ENCODE results near the gene KCNH1. TPM values are rescaled to one million over a fixed set of nuclear protein-coding genes. Genes with fewer than 3 reads are reported as not detected.

KCNH1 gene
- polyA plus RNA-seq, 1 of the 3 experiments (the other 2 are of a cell fraction), result 0.08 TPM

DNA sequence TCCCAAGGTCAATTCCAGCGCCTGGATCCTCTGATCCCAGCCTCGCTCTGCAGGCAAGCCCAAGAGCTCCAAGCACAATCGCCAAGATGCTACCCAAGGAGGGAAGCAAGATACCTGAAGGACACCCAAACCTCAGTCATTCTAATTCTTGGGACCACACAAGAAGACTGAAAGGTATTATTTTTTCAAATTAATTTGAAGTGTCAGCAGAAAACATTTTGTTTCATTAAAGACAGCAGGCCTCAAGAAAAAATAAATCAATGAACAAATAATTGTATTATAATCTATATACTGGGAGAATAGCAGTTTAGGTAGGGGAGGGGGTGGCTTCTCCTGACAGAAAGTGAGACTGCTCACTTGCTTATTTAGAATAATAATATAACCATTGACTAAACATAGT, 457.4 kb downstream of the KCNH1 start:
- Histone ChIP-seq H2AFZ (ENCODE audit: low read depth) (no peak overlapping the region), H3K4me3 (ENCODE audit: low read depth in 2 of 2, low read length in 1 of 2) (no peak overlapping the region), H3F3A (replicated peaks; ENCODE audit: insufficient read depth) (no peaks in the 10 kb centered on the region), H3K27me3 (ENCODE audit: insufficient read depth) (no peaks in the 10 kb centered on the region), H3K27ac (ENCODE audit: low read depth in 2 of 2, low read length in 1 of 2) (no peak overlapping the region), H3K9me3 (no peaks in the 10 kb centered on the region), H3K36me3 (replicated peaks in 1 of 2; ENCODE audit: control insufficient read depth in 1 of 2, insufficient read depth in 2 of 2, low read length in 1 of 2) (peaks cover 0 to 2% of the 10 kb centered on the region in 2 experiments), H3K79me2 (ENCODE audit: insufficient read depth) (no peaks in the 10 kb centered on the region), H4K20me1 (ENCODE audit: insufficient read depth) (no peaks in the 10 kb centered on the region), H3K4me1 (ENCODE audit: control insufficient read depth in 1 of 2, insufficient read depth in 2 of 2, low read depth in 1 of 2, low read length in 1 of 2) (no peaks in the 10 kb centered on the region; a peak in 1 of 4 replicates), H3K9me2 (no peaks in the 10 kb centered on the region), H3K4me2 (no peak overlapping the region), H3K9ac (no peak overlapping the region)
- TF ChIP-seq SIN3A (IDR thresholded peaks at IDR 0.05; ENCODE audit: borderline replicate concordance, low read depth, low read length), result no peak
- no peak for TF ChIP-seq GABPA (IDR thresholded peaks at IDR 0.05; ENCODE audit: low read depth)
- TF ChIP-seq, protein P1, sequence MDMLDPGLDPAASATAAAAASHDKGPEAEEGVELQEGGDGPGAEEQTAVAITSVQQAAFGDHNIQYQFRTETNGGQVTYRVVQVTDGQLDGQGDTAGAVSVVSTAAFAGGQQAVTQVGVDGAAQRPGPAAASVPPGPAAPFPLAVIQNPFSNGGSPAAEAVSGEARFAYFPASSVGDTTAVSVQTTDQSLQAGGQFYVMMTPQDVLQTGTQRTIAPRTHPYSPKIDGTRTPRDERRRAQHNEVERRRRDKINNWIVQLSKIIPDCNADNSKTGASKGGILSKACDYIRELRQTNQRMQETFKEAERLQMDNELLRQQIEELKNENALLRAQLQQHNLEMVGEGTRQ (IDR thresholded peaks at IDR 0.05; ENCODE audit: borderline replicate concordance, low read depth, low read length), result no peak
- TF ChIP-seq RFX5 (IDR thresholded peaks at IDR 0.05; ENCODE audit: low read length), result no peak
- no peak for TF ChIP-seq RAD21 (IDR thresholded peaks at IDR 0.05; ENCODE audit: low read length)
- WGBS (ENCODE audit: low lambda C conversion rate), result 72% methylated on average over 3 of the region's 3 CpGs
- ChIA-PET POLR2A (no interaction called here), CTCF (no interaction called here)
- no peak for DNase-seq

DNA sequence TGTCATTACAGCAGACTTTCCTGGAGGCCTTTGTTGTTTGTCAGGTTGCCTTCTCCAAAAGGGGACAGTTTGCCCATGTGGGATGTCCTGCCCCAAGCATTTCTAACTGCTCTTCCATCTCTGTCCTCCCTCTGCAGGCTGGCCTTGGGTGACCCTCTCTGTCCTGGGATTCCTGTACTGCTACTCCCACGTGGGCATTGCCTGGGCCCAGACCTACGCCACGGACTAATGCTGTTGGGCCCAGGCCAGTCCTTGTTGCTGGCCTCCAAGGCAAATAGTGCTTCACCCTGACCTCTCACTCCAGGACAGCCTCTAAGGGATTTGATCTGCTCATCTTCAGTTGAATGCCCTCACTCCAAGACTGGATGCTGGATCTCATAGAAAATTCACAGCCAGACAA, 459.8 kb downstream of the KCNH1 start:
- Histone ChIP-seq H3K4me3 (ENCODE audit: low read depth in 2 of 2, low read length in 1 of 2) (no peak overlapping the region), H3K27me3 (ENCODE audit: insufficient read depth) (no peaks in the 10 kb centered on the region), H3K4me2 (no peak overlapping the region), H3K27ac (ENCODE audit: low read depth in 2 of 2, low read length in 1 of 2) (no peak overlapping the region), H3K9me3 (no peaks in the 10 kb centered on the region), H3K9me2 (no peaks in the 10 kb centered on the region), H3K79me2 (ENCODE audit: insufficient read depth) (no peaks in the 10 kb centered on the region), H3K4me1 (ENCODE audit: control insufficient read depth in 1 of 2, insufficient read depth in 2 of 2, low read depth in 1 of 2, low read length in 1 of 2) (peaks cover 0 to 7% of the 10 kb centered on the region in 2 experiments; a peak in 1 of 4 replicates), H3F3A (replicated peaks; ENCODE audit: insufficient read depth) (no peaks in the 10 kb centered on the region), H3K9ac (no peak overlapping the region), H2AFZ (ENCODE audit: low read depth) (no peak overlapping the region), H3K36me3 (replicated peaks in 1 of 2; ENCODE audit: control insufficient read depth in 1 of 2, insufficient read depth in 2 of 2, low read length in 1 of 2) (peaks cover 0 to 2% of the 10 kb centered on the region in 2 experiments), H4K20me1 (ENCODE audit: insufficient read depth) (no peaks in the 10 kb centered on the region)
- DNase-seq, result no peak
- WGBS (ENCODE audit: low lambda C conversion rate), result 63% methylated on average over 3 of the region's 3 CpGs
- POLR2A ChIA-PET, result no interaction called here
- no peak for TF ChIP-seq EZH2phosphoT487 (IDR thresholded peaks at IDR 0.05; ENCODE audit: borderline replicate concordance, low read depth)
- no peak for TF ChIP-seq JUND (IDR thresholded peaks at IDR 0.05)
- TF ChIP-seq CHD2 (IDR thresholded peaks at IDR 0.05; ENCODE audit: low read length, partially characterized antibody), result no peak
- no peak for TF ChIP-seq TAF1 (IDR thresholded peaks at IDR 0.05; ENCODE audit: borderline replicate concordance, low read depth, low read length)
- no peak for TF ChIP-seq RAD21 (IDR thresholded peaks at IDR 0.05; ENCODE audit: low read length)
- TF ChIP-seq, protein P1 (IDR thresholded peaks at IDR 0.05; ENCODE audit: borderline replicate concordance, low read depth, low read length), result no peak
- CTCF ChIA-PET, result no interaction called here

DNA sequence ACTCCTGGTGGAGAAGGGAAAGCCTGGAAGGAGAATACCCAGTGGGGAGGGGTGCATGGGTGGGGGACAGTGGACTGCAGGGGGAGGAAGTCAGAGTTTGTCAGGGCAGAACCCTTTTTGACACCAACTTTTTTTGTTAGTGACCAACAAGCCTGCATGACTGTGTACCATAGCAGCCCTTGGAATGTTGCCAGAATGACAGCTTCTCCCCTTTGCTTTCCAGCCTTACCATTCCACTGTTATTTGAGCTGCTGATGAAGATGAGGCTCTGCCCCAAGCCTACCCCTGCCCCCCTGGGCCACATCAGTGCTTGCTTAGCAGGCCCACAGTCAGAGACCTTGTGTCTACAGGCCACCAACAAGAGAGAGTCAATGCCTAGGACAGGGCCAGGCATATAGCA, 464.0 kb downstream of the KCNH1 start:
- Histone ChIP-seq H3K4me3 (ENCODE audit: low read depth in 2 of 2, low read length in 1 of 2) (no peak overlapping the region), H3K9ac (no peak overlapping the region), H2AFZ (ENCODE audit: low read depth) (no peak overlapping the region), H3K36me3 (replicated peaks in 1 of 2; ENCODE audit: control insufficient read depth in 1 of 2, insufficient read depth in 2 of 2, low read length in 1 of 2) (no peaks in the 10 kb centered on the region), H3K9me3 (no peaks in the 10 kb centered on the region), H3K9me2 (no peaks in the 10 kb centered on the region), H3K27ac (ENCODE audit: low read depth in 2 of 2, low read length in 1 of 2) (no peak overlapping the region), H4K20me1 (ENCODE audit: insufficient read depth) (no peaks in the 10 kb centered on the region), H3K4me2 (no peak overlapping the region), H3K27me3 (ENCODE audit: insufficient read depth) (no peaks in the 10 kb centered on the region), H3F3A (replicated peaks; ENCODE audit: insufficient read depth) (no peaks in the 10 kb centered on the region), H3K79me2 (ENCODE audit: insufficient read depth) (no peaks in the 10 kb centered on the region), H3K4me1 (ENCODE audit: control insufficient read depth in 1 of 2, insufficient read depth in 2 of 2, low read depth in 1 of 2, low read length in 1 of 2) (peaks cover 0 to 15% of the 10 kb centered on the region in 2 experiments; a peak in 2 of 4 replicates)
- POLR2A ChIA-PET, result no interaction called here
- no peak for DNase-seq
- CTCF ChIA-PET, result interaction anchor here (1.3 kb wide), 1 partner anchor 464 kb away, joined by 5 read pairs; the partner anchor contains the start of gene KCNH1
- TF ChIP-seq FOXJ3 (CRISPR knock-in tag; IDR thresholded peaks at IDR 0.05), result no peak
- TF ChIP-seq, protein P2, sequence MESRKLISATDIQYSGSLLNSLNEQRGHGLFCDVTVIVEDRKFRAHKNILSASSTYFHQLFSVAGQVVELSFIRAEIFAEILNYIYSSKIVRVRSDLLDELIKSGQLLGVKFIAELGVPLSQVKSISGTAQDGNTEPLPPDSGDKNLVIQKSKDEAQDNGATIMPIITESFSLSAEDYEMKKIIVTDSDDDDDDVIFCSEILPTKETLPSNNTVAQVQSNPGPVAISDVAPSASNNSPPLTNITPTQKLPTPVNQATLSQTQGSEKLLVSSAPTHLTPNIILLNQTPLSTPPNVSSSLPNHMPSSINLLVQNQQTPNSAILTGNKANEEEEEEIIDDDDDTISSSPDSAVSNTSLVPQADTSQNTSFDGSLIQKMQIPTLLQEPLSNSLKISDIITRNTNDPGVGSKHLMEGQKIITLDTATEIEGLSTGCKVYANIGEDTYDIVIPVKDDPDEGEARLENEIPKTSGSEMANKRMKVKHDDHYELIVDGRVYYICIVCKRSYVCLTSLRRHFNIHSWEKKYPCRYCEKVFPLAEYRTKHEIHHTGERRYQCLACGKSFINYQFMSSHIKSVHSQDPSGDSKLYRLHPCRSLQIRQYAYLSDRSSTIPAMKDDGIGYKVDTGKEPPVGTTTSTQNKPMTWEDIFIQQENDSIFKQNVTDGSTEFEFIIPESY (IDR thresholded peaks at IDR 0.05; ENCODE audit: borderline replicate concordance, low read depth), result no peak
- no peak for TF ChIP-seq CHD2 (IDR thresholded peaks at IDR 0.05; ENCODE audit: low read length, partially characterized antibody)
- no peak for TF ChIP-seq SMC3 (IDR thresholded peaks at IDR 0.05; ENCODE audit: low read depth, low read length)
- no peak for TF ChIP-seq FOSL2 (IDR thresholded peaks at IDR 0.05; ENCODE audit: borderline replicate concordance, low read depth)
- TF ChIP-seq, protein P3, sequence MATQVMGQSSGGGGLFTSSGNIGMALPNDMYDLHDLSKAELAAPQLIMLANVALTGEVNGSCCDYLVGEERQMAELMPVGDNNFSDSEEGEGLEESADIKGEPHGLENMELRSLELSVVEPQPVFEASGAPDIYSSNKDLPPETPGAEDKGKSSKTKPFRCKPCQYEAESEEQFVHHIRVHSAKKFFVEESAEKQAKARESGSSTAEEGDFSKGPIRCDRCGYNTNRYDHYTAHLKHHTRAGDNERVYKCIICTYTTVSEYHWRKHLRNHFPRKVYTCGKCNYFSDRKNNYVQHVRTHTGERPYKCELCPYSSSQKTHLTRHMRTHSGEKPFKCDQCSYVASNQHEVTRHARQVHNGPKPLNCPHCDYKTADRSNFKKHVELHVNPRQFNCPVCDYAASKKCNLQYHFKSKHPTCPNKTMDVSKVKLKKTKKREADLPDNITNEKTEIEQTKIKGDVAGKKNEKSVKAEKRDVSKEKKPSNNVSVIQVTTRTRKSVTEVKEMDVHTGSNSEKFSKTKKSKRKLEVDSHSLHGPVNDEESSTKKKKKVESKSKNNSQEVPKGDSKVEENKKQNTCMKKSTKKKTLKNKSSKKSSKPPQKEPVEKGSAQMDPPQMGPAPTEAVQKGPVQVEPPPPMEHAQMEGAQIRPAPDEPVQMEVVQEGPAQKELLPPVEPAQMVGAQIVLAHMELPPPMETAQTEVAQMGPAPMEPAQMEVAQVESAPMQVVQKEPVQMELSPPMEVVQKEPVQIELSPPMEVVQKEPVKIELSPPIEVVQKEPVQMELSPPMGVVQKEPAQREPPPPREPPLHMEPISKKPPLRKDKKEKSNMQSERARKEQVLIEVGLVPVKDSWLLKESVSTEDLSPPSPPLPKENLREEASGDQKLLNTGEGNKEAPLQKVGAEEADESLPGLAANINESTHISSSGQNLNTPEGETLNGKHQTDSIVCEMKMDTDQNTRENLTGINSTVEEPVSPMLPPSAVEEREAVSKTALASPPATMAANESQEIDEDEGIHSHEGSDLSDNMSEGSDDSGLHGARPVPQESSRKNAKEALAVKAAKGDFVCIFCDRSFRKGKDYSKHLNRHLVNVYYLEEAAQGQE (IDR thresholded peaks at IDR 0.05; ENCODE audit: low read depth, low read length), result no peak
- TF ChIP-seq JUND (IDR thresholded peaks at IDR 0.05), result no peak
